DMS79 (cell line): ENCODE measurements around the gene TVP23C.
"Not testable (repeated sequence)": the region's sequence is repeated elsewhere in the genome, so short reads cannot be mapped to it uniquely, and the experiment has no call there.

ENCODE experiments used
- DNase-seq: peaks from one replicate; lab custom pipeline; 2025; lab: John Stamatoyannopoulos, UW

The TVP23C gene

DNA sequence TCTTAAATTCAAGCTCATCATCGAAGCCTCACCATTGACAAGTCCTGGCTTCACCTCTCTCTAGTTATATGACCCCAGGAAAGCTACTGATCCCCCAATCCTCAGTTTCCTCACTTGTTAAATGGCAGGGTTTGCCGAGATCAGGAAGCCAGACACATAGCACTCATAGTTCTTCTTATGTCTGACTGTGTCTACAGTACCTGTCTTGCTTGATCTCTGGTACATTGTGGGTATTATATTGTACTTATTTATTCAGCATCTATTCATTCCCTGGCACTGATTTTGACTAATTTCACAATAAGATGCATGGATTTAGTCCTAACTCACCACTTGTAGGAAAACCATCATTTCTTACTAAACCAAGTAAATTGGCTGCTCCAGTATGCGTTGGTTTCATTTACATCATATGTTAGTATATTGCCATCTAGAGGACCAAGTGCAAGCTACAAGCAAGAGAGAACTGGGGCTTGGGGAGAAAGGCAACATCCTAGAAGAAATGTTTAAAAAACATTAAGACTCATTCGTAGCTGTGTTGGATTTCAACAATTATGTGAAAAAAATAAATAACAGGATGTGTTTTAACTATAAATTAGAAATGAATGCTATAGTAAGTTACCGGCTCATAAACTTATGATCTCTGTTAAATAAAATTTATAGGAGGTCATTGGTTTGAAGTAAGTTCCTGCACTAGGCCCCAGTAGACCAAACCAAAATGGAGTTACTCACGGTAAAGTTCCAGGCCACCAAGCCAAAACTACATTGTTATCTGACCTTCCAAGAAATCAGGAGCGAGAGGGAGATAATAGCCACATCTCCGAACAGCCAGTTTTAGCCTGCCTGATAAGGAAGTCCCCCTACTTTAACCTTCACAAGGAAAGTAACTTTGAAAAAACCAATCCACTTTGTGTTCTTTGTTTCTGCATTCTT, 36.7 kb downstream of the TVP23C start:
- not testable (repeated sequence) for DNase-seq

DNA sequence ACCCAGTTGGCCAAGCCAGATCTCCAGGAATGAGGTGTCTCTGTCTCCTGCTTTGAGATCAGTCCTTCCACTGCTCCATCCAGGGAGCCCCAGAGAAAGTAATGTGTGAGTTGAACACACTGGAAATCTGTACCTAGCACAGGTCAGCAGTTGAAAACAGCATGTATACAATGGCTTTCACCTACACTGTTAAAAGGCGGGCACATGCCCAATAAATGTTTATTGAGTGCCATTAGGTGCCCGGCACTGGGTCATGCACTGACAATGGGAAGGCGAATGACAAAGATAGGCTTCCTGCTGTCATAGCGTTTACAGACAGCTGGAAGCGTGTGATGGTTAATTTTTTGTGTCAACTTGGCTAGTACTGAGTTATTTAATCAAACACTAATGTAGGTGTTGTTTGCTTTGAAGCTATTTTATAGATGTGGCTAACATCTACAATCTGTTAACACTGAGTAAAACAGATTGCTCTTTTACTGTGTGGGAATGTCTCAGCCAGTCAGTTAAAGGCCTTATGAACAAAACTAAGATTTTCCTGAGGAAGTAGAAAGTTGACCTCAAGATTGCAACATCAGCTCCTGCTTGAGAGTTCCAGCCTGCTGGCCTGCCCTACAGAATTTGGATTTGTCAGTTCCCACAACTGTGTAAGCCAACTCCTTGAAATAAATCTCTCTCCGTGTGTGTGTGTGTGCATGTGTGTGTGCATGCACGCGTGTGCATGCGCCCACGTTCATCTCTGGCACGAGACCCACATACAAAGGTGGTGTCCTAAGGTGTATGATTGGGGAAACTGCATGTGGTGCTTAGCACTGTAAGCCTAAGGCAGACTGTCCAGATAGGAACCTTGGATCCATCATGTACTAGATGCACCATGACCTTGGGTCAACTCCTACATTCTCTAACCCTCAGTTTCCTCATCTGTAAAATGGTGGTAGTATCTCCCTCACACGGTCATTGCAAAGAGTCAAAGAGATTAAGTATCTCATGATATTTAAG, 38.0 kb downstream of the TVP23C start:
- not testable (repeated sequence) for DNase-seq

DNA sequence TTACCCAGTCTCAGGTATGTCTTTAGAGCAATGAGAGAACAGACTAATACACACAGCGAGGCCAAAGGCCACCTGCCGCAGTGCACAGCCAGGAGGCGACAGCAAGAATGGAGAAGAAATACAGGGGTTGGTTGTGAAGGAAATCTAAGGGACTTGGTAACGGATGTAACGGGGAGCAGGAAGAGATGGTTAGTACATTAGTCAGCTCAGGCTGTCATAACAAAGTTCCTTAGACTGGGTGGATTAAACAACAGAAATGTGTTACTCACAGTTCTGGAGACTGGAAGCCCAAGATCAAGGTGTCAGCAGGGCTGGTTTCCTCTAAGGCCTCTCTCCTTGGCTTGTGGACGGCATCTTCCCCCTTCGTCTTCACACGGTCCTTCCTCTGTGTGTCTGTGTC, 47.1 kb downstream of the TVP23C start:
- DNase-seq, result no peak

DNA sequence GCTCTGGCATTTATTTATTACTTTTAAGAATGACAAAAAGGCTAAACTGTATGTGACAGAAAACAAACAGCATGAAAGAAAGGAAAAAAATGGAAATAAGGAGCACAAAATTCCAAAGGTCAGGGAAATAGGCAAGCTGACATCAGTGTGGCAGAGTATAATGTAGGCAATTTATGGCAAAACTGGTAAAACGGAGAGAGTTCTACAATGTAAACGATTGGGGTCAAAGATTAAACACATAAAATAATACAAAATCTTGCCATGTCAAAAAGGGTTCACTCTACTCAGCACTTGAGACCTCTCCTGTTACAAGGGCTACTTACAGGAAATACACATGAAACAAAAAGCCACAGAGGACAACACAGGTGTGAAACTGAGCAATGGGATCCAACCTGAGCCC, 48.8 kb downstream of the TVP23C start:
- no peak for DNase-seq

DNA sequence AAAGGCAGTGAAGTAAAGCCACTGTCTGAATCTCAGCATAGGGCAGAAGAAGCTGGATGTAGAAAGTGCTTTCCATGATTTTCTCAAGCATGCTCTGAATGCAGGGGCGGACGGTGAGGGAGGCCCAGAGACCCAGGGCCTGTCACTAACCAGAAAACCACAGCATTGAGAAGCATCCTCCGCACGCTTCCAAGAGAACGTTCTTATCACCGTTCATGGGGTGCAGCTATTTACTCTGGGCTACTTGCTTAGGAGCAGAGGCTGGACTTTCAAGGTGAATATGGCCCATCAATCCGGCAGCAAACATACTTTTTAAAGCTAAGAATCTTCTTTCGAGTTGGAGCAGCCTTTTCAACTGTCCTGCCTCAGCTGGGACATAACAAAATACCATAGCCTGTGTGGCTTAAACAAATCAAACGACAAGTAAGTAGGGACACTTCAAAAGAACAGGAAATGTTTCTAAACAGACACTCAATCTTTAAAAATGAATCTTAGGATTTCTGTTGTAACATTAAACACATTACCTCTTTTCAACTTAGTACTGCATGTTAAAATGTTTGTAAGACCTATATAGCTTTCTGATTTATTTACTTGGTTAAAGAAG, 49.3 kb downstream of the TVP23C start:
- no peak for DNase-seq

DNA sequence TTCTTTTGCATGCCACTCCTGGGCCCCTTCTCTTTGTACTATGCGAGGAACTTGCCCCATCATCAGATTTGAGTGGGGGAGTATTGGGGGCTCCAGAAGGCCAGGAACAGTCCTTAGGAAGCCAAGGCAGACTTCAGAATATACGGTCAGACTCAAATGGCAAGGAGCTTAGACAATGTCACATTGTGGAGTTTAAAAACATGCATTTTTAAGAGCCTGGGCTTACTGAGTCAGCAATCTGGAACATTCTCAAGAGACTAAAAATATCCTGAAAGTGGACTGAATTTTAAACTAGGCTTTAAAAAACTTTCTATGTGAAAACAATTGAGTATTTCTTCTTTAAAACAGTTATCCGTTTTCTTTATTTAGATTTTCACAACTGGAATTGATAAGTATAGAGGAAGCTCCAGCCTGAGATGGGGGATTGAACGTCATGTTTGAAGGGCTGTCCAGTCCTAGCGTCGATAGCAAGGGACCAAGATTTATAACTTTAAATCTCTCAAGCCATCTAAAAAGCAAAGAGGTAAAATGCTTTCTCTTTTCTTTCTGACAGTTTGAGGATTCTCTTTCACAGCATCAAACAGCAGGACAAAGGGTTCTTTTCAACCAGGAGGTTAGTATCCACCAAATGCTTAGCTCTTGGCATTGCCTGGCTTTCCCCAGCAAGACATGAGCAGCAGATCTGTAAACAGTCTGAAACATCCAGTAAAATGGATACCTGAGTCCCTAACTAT, 50.1 kb downstream of the TVP23C start:
- DNase-seq, result no peak

DNA sequence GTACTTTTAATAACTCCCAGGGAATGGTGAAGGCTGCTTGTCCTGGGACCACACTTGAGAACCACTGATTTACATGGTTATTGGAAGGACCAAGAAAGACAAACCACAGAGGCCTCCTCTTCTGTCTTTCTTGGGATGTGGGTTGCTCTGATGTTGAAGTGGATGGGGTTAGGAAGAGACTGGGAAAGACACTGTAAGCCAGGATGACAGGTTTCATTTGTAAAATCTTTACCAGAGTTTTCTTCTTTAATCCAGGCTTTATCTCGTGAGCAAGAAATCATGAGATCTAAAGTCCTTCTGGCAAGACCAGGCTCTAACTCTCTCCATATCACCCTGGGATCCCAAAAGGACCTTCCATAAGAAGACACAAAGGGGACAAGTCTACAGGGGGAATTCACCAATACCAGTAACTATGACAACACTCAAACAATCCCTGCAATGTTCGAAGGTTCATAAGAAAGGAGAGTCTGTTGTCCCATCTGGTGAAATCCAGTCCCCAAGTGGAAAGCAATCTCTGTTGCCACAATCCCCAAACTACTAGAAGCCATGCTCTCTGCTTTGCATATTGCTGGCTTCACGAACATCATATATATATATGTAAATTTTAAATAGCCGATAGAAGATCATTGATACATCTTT, 51.1 kb downstream of the TVP23C start:
- DNase-seq, result no peak

DNA sequence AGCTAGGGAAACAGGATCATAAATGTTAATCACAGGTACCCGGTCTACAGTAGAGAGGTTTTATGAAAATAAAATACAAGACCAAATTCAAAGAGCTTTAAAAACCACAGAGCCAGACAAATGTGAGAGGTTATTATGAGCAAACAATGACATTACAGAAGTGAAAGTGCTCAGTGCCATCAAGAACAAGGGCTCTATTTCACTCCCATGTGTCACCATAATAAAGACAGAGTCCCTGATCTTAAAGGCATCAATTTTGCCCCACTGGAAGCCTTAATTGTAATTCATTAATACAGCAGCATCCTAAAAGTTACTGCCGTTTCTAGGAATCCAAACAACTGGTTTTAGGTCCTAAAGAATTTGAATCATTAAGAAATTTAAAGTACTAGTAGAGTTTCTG, 52.1 kb downstream of the TVP23C start:
- DNase-seq, result no peak

DNA sequence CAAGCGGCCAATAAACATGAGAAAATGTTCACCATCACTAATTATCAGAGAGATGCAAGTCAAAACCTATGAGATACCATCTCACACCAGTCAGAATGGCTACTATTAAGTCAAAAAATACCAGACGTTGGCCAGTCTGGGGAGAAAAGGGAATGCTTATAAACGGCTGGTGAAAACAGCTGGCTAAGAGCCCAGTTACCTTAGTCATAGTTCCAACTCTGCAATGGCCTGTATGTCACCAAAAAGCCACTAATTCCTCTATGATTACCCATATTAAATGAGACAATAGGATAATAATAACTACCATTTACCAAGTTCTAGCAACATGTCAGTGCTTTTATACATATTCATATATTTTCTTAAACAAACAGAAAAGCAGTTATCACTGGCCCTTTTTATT, 52.9 kb downstream of the TVP23C start:
- no peak for DNase-seq

DNA sequence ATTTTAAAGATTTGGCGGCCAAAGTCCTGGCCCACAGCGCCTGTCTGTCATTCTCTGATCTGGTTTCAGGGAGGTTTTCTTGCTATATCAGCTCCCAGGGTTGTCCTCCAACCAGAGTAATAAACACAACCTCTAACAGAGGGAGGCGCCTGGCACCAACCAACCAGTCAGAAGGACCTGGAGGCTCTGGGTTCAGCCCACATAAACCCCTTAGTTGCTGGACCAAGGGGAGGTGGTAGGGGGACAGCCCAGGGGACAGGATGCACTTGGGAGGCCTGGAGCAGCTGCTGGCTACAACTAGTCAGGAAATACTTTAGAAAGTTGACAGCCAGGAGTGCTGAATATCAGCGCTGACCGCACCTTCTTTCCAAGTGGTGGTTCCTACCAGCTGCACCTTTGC, 54.2 kb downstream of the TVP23C start:
- DNase-seq, result no peak

DNA sequence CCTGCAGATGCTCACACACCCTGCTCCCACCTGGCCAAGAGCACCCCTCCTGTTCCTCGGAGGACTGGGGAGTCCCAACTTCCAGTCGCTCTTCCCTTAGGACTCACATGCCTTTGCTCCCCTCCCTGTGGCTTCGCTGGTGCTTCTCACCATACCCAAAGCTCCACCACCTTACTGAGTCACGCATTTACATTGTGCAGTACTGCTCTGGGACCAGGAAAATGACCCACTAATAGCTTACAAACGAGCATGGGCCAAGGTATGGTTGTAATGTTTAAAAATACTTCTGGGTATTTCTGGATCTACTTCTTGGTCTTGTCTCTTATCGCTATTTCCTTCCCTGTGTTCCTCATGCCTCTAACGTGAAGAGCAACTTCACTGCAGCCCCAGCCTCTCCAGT, 54.8 kb downstream of the TVP23C start:
- DNase-seq, result no peak

DNA sequence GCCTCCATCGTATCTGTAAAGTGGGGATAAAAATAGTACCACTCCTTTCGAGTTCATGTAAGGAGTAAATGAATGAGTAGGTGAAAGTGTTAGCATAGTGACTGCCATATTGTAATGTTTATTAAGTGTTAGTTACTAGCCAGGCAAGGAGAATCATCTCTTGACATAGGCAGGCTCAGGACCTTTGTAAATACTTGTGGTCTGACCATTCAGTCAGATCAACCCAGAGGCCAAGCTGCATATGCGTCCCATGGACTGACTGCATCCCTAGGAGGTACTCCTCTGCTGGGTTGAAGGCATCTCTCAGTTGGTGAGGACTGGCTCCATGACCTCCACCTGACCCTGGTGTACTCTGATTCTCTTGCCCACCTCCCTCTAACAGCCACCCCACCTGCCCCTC, 55.4 kb downstream of the TVP23C start:
- no peak for DNase-seq

DNA sequence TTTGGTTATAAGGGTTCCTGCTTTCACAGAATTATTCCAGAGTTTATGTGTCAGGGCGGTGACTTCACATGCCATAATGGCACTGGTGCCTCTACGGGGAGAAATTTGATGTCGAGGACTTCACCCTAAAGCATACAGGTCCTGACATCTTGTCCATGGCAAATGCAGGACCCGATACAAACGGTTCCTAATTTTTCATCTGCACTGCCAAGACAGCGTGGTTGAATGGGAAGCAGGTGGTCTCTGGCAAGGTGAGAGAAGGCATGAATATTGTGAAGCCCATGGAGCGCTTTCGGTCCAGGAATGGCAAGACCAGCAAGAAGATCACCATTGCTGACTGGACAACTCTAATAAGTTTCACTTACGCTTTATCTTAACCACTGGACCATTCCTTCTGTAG, 56.3 kb downstream of the TVP23C start:
- no peak for DNase-seq

DNA sequence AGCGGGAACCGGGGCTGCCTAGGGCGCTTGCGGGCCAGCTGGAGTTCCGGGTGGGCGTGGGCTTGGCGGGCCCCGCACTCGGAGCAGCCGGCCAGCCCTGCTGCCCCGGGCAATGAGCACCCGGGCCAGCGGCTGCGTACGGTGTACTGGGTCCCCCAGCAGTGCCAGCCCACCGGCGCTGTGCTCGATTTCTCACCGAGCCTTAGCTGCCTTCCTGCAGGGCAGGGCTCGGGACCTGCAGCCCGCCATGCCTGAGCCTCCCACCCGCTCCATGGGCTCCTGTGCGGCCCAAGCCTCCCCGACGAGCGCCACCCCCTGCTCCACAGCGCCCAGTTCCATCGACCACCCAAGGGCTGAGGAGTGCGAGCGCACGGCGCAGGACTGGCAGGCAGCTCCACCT, 57.6 kb downstream of the TVP23C start:
- DNase-seq, result not testable (repeated sequence)

DNA sequence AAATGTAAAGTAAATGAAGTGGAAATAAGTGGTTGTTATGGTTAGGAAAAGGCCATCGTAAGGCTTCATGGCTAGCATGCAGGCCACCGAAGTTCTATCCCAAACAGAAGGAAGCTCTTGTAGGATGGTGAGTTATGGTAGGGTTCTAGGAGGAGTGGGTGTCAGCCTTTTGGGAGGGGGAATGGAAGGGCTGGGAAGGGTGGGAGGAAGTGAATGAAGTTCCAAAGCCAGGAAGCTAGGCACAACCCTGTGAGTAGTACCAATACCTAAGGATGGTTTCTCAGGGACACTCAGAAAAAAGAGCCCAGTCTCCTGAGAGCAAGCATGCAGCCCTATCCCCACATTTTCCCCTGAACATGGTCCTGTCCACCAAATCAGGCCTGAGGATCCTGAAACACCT, 59.6 kb downstream of the TVP23C start:
- DNase-seq, result no peak

DNA sequence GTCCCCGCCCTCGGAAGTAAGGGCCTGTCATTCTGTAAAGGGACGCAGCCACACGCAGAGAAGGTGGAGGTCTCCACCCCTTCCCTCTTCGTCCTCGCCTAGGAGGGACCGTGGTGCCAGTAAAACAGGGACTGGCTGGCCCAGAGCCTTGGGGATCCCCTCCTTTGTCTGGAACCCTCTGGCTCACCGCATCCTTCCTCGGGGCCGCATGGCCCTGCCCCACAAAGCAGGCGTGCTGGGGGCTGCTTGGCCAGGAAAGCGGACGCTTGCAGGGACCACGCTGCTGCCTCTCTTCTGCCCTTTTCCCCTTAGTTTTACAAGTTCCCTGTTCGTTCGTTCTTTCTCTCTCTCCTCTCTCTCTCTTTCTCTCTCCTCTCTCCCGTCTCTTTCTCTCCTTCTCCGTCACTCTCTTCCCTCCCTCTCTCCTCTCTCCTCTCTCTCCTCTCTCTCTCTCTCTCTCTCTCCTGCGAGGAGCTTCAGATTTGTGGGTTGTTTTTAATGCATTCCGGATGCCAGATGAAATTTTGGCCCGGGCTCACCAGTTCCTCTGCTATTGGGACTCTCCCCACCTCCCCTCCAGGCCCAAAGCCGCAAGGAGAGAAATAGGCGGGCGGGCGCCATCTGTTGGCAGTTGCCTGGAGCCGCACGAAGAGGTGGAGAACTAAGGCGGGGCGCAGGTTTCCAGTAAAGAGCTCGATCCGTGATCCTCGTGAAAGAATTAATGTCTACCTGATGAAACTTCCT, 60.7 kb downstream of the TVP23C start:
- no peak for DNase-seq

DNA sequence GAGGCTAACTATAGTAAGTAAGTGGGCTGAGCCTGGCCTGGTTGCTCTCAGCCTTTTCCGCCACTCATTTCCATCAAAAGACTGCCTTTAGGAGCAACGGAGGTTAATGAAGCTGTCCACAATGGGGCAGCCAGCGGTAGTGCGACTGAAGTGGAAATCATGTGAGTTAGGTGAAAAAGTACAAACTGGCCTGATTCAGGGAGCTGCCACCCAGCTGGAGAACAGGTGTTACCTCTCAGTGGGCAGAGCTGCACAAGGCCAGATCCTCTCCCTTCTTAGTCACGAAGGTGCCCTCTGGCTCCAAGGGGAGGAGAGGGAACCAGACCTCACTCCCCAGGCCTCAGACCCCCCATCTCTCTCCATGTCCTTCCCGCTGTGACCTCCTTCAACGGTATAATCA, 61.5 kb downstream of the TVP23C start:
- DNase-seq, result peak; percentile 24

DNA sequence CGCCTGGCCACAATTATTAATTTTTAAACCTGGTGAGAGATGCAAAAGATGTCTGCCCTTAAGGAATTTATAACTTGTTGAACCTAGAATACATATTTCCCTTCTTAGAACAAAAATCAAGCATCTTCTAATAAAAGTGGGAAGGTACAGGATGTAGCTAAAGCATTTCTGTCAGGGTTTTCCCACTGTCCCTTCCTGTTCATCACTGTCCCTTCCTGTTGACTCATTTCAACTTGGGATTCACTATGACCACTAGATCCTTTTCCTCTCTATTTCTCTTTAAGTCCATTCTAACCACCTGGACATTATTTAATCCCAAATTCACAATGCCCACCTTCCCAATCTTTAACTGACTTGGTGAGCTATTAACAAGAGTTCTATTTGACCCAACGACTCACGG, 62.0 kb downstream of the TVP23C start:
- no peak for DNase-seq

DNA sequence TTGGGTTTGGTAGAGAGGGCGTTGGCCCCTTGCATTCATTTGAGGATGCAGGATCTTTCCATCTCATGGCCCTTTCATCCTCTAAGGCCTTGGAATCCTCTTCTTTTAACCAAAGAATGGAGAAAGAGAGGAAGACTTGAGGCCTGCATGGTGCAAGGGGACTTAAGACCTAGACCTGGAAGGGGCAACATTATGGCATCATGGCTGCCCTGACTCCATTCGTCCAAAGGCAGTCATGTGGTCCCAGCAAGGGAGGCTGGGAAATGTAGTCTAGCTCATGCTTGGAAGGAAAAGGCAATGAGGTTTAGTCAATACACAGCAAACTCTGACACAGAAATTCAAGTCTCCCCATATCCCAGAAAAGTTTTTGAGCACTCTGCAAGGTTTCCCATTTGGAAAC, 65.2 kb downstream of the TVP23C start:
- no peak for DNase-seq
